ENCODE results near the gene DNASE1L3. TPM values are rescaled to one million over a fixed set of nuclear protein-coding genes. Genes with fewer than 3 reads are reported as not detected.

Gene DNASE1L3
- total RNA-seq, 1 donor from 2014 or later, result 0.20 TPM

DNA sequence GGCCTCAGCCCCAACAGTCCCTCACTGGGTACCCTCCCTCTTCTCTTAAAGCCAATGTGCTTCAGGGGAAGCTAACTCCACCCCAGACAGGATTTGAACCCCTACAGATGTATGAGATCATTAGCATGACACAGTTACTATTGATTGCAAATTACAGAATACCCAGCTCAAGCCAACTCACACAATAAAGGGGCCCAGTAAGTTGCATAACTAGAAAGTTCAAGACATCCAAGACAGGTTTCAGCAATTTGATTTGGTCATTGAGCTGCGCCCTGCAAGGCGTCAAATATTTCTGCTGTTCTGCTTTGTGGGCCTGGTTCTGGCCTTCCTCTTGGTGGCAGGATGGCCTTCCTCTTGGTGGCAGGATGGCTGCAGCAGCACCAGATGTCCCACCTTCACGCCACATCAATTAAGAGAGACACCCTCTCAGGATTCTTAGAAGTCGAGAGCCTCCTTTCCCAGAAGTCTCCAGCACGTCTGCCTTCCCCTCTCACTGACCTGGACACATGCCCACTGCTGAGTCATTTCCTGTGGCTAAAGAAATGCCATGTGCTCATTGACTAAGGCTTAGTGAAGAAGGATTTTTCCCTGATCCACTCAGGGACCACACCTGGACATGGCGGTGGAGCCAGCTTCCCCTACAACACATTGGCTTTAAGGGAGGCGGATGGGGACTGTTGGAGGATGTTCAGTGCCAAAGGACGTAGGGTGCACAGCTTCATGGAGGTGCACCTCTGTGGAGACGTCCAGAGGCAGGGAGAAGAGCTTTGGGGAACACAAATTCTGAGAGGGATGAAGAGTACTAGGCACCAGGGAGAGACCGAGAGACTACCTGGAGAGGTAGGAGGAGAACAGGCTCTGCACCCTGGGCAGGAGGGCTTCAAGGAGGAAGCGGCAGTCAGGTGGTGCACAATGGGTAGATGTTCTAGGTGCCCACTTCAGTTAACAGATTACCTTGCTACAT lies 49.1 kb downstream of the DNASE1L3 start:
- peak; percentile 88 for DNase-seq (ENCODE audit: low read depth, low spot score)

DNA sequence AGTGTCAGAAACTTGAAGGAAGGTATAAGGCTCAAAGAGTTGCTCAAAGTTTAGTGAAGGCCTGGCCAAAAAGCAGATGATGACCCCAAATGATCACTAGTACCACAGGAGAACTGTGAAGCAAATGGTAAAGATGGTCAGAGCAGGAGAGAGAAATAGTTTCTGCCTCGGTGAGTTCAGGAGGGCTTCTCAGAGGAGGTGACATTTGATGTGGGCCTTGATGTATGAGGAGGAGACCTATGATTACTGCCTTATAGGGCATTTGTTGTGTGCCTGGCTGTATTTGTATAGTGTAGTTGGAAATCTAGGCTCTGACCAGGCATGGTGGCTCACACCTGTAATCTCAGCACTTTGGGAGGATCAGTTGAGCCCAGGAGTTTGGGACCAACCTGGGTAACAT lies 50.4 kb downstream of the DNASE1L3 start:
- no peak for DNase-seq (ENCODE audit: low read depth, low spot score)

DNA sequence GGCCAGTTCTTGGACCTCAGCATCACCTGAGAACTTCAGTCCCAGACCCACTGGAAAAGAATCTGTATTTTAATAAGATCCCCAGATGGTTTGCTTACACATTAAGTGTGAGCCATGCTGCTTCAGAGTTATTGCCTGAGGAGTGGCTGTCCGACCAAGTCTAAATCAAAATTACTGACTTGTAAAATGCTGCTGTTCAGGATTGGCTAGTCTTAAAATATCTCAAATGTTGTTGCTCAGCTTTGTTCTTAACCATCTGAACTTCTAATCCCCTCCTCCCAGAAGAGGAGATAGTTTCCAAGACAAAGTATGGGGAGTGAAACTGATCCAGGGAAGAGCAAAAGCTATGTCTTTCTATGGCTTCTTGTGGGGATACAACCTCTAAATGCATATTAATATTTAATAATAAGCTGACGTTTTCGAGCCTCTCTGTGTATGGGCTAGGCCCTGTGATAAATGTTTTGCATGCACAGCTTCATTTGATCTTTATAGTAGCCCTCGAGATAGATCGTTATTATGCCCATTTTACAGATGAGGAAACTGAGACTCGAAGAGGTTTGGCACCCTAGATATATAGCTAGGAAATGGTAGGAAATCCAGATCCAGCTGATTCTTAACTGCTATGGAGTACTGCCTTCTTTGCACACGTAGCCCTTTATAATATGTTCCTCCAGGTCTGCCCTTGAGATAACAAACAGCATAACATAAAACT lies 52.2 kb downstream of the DNASE1L3 start:
- DNase-seq (ENCODE audit: low read depth, low spot score), result no peak

DNA sequence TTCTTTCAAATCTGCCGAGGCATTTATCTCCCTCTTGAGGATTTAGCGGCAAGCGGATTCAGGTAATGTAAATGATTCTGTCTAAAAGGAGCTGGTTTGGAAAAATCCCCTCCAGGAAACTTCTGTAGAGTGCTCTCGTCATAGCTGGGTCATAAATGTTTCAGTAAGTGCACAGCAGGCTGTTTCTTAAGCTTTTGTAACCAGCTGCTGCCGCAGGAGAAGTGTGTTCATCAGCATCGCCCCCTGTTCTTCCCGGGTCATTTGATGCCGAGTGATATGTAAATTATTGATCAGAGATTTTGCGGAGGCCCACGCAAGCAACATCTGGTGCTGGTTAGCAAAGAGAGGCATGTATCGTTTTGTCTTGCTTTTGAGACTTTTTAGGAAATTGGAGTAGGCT lies 53.1 kb downstream of the DNASE1L3 start:
- no peak for DNase-seq (ENCODE audit: low read depth, low spot score)

DNA sequence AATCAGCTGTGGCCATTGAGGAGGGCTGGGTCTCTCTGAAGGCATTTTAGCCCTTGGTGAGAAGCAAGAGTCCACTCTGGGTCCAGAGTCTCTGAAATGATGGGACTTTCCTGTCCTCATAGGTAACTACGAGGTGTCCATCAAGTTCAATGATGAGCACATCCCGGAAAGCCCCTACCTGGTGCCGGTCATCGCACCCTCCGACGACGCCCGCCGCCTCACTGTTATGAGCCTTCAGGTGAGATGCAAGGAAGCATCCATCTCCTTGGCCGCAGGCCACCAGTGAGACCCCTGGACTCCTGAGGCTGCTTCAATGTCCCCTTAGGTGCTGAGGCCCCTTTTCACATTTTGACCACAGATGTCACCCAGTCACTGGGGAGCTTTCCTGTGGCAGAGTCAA lies 54.9 kb downstream of the DNASE1L3 start:
- no peak for DNase-seq (ENCODE audit: low read depth, low spot score)

DNA sequence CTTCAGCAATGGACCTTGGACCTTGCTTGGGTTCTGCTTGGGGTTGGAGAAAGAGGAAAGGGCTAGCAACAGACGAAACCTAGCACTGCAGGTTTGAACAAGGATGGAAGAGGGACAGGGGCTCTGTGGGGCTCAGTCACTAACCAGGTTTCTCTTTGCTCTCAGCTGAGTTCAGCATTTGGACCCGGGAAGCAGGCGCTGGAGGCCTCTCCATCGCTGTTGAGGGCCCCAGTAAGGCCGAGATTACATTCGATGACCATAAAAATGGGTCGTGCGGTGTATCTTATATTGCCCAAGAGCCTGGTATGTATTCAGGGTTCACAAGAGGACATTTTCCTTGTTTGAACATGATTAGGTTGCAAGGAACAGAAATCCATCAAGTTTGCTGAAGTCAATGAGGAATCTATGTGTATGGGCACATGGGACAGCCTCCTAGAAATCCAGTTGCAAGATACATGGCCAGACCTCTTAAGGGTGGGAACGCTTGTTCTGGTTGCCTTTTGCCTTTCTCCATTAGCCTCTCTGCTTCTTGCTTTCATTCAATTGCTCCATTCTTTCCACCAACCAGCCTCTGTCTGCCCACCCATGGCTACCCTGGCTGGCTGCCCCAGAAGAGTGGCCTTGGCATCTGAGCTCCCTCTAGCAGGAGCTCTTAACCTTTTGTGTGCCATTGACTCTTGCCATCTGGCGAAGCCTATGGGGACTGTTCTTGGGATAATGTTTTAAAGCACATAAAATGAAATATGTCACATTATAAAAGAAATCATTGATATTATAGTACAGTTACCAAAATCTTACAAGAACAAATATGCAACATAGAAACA lies 55.9 kb downstream of the DNASE1L3 start:
- DNase-seq (ENCODE audit: low read depth, low spot score), result no peak

DNA sequence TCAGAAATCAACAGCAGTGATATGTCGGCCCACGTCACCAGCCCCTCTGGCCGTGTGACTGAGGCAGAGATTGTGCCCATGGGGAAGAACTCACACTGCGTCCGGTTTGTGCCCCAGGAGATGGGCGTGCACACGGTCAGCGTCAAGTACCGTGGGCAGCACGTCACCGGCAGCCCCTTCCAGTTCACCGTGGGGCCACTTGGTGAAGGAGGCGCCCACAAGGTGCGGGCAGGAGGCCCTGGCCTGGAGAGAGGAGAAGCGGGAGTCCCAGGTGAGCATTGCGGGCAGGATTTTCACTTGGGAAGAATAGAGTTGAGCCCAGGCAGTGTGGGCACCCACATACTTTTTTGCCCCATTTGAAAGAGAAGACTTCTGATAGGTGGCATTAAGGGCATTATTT lies 57.4 kb downstream of the DNASE1L3 start:
- no peak for DNase-seq (ENCODE audit: low read depth, low spot score)

DNA sequence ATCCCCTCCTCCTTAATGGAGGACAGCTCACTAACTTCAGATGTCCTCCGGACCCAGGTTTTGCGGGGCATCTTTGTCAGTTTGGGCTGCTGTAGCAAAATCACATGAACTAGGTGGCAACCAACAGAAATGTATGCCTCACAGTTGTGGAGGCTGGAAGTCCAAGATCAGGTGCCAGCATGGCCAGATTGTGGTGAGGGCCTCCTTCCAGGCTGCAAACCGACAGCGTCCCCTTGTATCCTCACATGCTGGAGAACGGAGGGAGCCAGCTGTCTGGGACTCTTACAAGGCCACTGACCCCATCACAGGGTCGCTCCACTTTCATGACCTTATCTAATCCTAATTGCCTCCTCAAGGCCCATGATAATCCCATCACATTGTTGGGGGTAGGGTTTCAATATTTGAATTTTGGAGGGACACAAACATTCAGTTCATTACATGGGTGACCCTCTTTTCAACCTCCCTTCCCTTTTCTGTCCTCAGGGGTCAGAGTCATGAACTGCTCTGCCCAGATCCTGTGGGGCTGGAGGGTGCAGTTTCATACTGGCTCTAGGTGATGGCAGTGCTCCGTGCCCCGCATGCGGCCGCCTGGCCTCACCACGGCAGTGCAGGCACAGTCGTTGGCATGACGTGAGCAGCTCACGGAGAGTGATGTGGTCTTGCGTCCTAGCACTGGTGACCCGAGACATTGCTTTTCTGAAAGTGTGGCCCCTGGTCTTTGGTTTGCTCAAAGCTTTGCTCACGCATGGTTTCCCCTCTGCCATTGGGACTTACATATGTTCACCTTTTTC lies 58.4 kb downstream of the DNASE1L3 start:
- DNase-seq (ENCODE audit: low read depth, low spot score), result no peak

DNA sequence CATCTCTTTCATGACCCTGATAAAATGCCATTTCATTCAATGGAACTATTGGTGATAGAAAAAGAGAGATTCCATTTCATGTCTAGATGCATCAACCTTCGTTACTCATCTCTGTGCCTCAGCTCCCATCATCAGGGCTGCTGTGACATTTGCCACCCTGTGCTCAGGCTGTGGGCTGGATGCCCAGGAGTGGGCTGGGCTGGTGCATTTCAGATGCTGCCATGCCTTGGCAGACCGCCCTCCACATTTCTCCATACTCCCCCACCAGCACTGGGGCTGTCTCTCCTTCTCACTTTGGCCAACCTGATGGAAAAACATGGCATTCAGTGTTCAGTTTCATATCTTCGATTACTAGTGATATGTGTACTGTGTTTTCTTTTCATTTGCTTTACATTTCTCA lies 59.1 kb downstream of the DNASE1L3 start:
- no peak for DNase-seq (ENCODE audit: low read depth, low spot score)

DNA sequence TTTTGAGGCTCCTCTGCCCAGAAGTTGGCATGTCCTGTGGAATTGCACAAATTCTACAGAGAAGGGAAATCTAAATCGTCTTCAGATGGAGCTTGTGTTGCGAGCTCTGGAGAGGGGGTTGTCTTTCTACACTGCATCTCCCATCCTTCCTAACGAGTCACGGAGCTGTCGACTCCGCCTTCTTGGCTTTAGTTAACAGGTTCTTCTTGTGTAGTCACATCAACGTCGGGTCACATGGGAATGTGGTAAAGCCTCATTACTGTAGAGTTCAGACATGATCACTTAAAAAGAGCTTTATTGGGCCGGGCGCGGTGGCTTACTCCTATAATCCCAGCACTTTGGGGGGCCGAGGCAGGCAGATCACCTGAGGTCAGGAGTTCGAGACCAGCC lies 60.0 kb downstream of the DNASE1L3 start:
- no peak for DNase-seq (ENCODE audit: low read depth, low spot score)

DNA sequence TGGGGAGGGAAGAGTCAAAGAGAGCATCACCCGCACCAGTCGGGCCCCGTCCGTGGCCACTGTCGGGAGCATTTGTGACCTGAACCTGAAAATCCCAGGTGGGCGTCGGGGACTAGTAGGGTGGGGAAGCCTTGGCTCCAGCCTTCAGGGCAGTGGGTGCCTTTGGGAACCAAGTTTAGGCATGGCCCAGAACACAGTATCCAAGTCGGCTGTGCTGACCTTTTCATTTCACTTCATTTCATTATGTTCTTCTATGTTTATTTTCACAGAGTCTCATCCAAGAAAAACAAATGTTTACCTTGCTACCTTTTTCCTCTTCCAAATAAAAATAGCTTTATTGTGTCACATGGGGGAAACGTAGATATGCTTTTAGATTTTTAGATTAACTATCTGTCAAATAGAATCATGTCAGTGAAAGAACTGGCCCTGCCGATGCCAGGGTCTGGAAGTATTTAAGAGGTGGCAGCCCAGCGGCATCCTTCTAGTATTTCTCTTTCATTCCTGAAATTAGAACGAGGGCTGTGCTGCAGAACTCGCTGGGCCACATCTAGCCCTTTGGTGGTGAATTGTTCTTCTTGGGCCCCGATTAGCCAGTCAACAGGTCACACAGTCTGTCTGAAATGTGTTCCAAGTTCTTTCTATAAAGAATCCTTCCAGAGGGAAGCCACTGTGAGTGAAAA lies 60.5 kb downstream of the DNASE1L3 start:
- DNase-seq (ENCODE audit: low read depth, low spot score), result no peak

DNA sequence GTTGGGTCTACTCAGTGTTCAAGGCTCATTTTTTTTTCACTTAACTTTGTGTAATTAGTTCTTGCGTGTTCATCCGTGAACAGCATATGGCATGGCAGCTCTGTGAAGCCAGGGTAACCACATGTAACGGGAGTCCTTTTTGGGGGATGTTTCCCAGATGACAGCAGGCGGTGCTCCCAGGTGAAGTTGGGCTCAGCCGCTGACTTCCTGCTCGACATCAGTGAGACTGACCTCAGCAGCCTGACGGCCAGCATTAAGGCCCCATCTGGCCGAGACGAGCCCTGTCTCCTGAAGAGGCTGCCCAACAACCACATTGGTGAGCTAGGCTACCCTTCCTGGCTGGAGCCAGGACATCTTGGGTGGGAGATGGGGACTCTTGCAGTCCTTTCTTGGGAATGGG lies 62.7 kb downstream of the DNASE1L3 start:
- DNase-seq (ENCODE audit: low read depth, low spot score), result no peak

DNA sequence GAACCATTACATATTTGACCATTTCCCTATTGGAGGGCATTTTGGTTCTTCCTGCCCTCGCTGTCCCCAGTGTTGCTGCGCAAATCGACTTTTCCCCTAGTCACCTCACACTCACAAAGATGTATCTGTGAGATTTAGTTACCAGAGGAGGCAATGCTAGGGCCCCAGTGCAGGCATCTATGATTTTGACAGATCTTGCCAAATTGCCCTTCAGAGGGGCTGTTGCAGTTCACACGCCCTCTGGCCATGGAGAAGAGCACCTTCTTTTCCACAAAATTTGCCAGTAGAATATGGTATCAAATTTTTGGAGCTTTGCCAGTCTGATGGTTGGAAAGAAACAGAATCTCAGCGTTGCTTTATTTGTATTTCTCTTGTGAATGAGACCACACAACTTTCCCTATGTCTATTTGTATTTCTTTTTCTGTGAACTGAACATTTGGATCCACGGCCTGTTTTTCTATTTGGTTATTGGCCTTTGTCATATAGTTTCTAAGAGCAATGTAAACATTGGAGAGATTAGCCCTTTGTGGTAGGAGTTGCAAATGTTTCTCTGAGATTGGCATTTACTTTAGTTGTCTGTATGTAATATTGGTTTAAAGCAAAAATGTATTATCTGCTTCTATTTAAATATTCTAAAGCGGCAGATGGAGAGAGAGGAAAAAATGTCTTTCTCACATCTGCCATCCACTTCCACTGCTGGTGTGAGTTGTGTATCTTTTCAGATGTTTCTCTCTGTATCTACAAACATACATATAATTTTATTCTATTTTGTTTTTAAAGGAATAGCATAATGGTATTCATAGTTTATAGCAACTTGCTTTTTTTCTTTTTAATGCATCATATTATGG lies 66.1 kb downstream of the DNASE1L3 start:
- DNase-seq (ENCODE audit: low read depth, low spot score), result no peak

DNA sequence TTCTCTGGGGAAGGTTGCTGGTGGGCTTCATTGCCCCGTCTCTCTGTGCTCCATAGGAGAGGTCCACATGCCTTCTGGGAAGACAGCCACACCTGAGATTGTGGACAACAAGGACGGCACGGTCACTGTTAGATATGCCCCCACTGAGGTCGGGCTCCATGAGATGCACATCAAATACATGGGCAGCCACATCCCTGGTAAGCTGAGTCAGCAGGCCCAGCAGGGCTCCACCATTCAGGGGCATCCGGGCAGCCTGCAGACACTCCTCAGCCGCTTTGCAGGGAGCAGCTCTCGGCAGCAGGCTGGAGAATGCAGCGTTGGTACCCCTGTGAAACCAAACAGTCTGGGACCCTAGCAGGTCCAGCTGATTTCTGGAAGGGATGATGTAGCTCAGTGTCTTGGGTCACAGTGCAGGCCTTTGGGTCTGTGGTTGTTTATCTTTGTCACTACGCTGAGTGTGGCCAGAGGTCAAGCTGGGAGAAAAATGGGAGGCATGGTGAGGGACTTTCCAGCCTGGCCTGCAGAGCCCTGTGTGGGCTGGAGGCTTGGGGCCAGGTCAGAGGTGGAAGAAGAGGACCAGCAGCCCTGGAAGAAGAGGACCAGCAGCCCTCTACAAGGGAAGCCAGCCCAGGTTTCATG lies 67.2 kb downstream of the DNASE1L3 start:
- no peak for DNase-seq (ENCODE audit: low read depth, low spot score)

Other genes starting within 250 kb of the DNASE1L3 start
- gene FLNB, start 202.6 kb downstream of the DNASE1L3 start, total RNA-seq, result 835 and 1,024 TPM in 2 replicates
- 5.9 and 9.0 TPM in 2 replicates for gene ABHD6, start 26.8 kb upstream of the DNASE1L3 start, total RNA-seq
- 17.4 and 17.8 TPM in 2 replicates for gene RPP14, start 95.3 kb upstream of the DNASE1L3 start, total RNA-seq
- 5.4 and 8.7 TPM in 2 replicates for gene HTD2, start 95.5 kb upstream of the DNASE1L3 start, total RNA-seq
- 13.6 and 27.3 TPM in 2 replicates for gene PXK, start 121.9 kb upstream of the DNASE1L3 start, total RNA-seq
- 59.7 and 95.6 TPM in 2 replicates for gene PDHB, start 222.9 kb upstream of the DNASE1L3 start, total RNA-seq